ENCODE results near the gene NTN1.

DNA sequence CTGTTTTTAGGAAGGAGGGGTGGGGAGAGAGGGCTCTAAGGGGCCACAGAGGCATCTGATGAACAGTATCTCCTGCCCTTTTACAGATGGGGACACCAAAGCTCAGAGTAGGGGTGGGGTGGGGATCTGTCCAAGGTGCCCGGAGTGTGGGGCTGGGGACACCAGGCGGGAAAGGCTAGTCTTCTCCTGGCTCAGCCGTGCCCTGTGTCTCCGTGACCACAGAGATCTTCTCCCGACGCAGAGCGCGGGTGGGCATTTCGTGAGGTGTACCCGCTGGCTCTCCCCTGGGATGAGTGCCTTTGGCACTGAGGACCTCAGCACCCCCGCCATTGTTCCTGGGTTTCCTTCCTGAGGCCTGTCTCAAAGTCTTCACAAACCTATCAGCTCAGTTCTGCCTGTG, 209.6 kb downstream of the NTN1 start:
- TF ChIP-seq, protein P1, sequence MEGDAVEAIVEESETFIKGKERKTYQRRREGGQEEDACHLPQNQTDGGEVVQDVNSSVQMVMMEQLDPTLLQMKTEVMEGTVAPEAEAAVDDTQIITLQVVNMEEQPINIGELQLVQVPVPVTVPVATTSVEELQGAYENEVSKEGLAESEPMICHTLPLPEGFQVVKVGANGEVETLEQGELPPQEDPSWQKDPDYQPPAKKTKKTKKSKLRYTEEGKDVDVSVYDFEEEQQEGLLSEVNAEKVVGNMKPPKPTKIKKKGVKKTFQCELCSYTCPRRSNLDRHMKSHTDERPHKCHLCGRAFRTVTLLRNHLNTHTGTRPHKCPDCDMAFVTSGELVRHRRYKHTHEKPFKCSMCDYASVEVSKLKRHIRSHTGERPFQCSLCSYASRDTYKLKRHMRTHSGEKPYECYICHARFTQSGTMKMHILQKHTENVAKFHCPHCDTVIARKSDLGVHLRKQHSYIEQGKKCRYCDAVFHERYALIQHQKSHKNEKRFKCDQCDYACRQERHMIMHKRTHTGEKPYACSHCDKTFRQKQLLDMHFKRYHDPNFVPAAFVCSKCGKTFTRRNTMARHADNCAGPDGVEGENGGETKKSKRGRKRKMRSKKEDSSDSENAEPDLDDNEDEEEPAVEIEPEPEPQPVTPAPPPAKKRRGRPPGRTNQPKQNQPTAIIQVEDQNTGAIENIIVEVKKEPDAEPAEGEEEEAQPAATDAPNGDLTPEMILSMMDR (IDR thresholded peaks at IDR 0.05) = no peak
- TF ChIP-seq POLR2A (IDR thresholded peaks at IDR 0.05) = no peak

All from gastroesophageal sphincter (tissue), 3 donors.